Memory B cell (primary cell): Measurements from ENCODE around the gene PCGF1.
A peak's percentile ranks its signal among the peaks of the same experiment; 100 is the strongest.

Experiments
- ATAC-seq: fragments of 150-1000 bp; cut with Tn5 transposase; 2 replicates; pipeline ENCODE4 v1.10.0; 2021; ENCODE audit warnings: low read depth, mild to moderate bottlenecking, moderate library complexity
- DNase-seq, 2 donors: peaks; one replicate each; pipeline ENCODE4 v3.0.0; 2022; ENCODE audit warnings: low spot score in 2 of 2
- H3K27ac Mint-ChIP-seq: one replicate; pipeline ENCODE4 v1.8.0; 2022; ENCODE audit warnings: mild to moderate bottlenecking, moderate library complexity, mixed read lengths
- H3K27me3 Mint-ChIP-seq: one replicate; pipeline ENCODE4 v1.8.0; 2022; ENCODE audit warnings: mixed read lengths
- H3K36me3 Mint-ChIP-seq: one replicate; pipeline ENCODE4 v1.8.0; 2022; ENCODE audit warnings: mild to moderate bottlenecking, mixed read lengths
- H3K4me1 Mint-ChIP-seq: one replicate; pipeline ENCODE4 v1.8.0; 2022; ENCODE audit warnings: mixed read lengths
- H3K4me3 Mint-ChIP-seq: one replicate; pipeline ENCODE4 v1.8.0; 2022; ENCODE audit warnings: mild to moderate bottlenecking, moderate library complexity, mixed read lengths
- H3K9me3 Mint-ChIP-seq: one replicate; pipeline ENCODE4 v1.8.0; 2022; ENCODE audit warnings: mixed read lengths

Gene PCGF1

DNA sequence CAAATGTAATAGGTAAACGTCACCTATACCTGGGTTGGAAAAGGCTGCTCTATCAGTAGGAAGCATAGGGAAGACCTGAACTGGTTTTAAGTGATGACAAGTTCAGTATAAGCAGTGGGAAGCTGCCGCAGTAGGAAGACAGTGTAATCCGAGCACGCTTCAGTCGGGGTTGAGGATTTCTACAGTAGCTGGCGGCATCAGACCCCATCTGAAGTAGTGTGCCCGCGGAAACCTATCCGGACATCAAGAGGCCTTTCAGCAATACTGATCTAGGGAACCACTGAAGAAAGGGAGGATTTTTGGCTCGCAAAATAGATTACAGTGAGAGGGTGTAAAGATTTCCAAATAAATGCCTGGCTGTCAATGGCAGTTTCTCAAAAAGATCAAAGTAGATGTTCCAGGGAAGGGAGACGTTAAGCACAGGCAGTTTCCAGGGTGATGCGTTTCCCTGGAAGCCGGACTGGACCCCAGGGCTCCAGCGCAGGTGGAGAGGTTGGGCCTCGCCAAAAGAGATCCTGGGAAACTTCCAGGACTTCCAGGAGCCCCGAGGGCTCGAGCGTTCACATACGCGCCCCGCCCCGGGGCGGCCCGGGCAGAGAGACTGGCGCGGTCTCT is 40.9 kb upstream of the PCGF1 start:
- ATAC-seq = no peak
- peaks cover 26% of the 10 kb centered on the region for H3K4me1 Mint-ChIP-seq
- H3K36me3 Mint-ChIP-seq = peaks cover 2% of the 10 kb centered on the region
- no peak for DNase-seq
- H3K27ac Mint-ChIP-seq = peak overlapping the region; percentile 10
- peaks cover 15% of the 10 kb centered on the region for H3K27me3 Mint-ChIP-seq
- peak overlapping the region; percentile 78 for H3K4me3 Mint-ChIP-seq
- no peaks in the 10 kb centered on the region for H3K9me3 Mint-ChIP-seq

DNA sequence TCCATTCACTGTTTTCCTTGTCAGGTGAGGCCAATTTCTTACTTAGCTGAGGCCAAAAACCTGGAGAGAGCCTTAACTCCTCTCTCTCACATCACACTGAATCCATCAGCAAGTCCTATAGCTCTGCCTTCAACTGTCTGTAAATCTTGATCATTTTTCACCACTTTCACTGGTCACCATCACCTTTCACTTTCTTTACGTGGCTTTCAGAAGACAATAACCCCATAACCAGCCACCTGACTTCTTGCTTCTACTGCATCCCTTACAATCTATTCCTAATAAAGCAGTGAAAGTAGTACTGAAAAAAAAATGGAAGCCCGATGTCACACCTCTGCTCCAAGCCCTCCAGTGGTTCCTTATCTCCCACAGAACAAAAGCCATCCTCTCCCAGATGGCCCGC is 38.5 kb upstream of the PCGF1 start:
- Mint-ChIP-seq H3K27me3 (peaks cover 12% of the 10 kb centered on the region), H3K4me3 (no peak overlapping the region), H3K4me1 (peaks cover 10% of the 10 kb centered on the region), H3K36me3 (peaks cover 3% of the 10 kb centered on the region), H3K27ac (no peak overlapping the region), H3K9me3 (no peaks in the 10 kb centered on the region)
- no peak for DNase-seq
- ATAC-seq = no peak

DNA sequence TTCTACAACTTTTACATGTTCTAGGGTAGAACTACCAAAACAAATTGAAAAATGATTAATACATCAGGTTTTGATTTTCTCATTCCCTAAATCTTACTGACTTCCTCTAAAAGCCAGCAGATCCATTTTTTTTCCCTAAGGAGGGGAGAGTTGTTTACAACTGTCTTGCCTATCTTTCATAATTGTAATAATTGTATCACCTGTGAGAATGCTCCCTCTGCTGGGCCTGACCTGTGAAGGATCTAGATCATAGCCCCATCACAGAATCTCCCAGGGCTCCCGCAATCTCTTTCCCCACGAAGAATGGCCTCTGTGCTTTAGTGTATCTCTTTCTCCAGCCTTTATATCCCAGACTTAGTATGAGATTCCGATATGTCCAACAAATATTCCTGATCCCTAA is 37.1 kb upstream of the PCGF1 start:
- Mint-ChIP-seq H3K4me3 (no peak overlapping the region), H3K36me3 (peaks cover 3% of the 10 kb centered on the region), H3K9me3 (no peaks in the 10 kb centered on the region), H3K27ac (no peak overlapping the region), H3K27me3 (peaks cover 8% of the 10 kb centered on the region), H3K4me1 (peaks cover 12% of the 10 kb centered on the region)
- peak; percentile 32 for ATAC-seq
- DNase-seq = no peak

DNA sequence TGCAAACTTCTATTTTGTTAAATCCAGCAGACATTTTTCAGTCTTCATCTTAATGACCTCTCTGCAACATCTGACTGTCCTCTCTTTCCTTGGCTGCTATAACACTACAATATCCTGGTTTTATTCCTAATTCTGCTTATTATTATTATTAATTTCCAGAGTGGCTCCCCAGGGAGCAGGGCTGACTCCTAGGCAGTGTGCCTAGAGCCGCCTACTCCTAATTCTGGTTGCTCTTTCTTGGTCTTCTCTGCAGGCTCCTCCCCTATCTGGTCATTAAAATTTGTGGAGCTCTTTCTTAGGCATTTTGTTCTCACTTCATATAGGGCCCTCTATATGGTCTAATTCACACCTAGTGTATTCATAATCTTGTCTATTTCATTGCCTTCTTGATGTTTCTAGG is 35.5 kb upstream of the PCGF1 start:
- H3K27ac Mint-ChIP-seq = no peak overlapping the region
- peaks cover 3% of the 10 kb centered on the region for H3K27me3 Mint-ChIP-seq
- H3K4me1 Mint-ChIP-seq = peaks cover 18% of the 10 kb centered on the region
- no peak overlapping the region for H3K4me3 Mint-ChIP-seq
- H3K36me3 Mint-ChIP-seq = peaks cover 6% of the 10 kb centered on the region
- ATAC-seq = no peak
- H3K9me3 Mint-ChIP-seq = peaks cover 3% of the 10 kb centered on the region
- no peak for DNase-seq

DNA sequence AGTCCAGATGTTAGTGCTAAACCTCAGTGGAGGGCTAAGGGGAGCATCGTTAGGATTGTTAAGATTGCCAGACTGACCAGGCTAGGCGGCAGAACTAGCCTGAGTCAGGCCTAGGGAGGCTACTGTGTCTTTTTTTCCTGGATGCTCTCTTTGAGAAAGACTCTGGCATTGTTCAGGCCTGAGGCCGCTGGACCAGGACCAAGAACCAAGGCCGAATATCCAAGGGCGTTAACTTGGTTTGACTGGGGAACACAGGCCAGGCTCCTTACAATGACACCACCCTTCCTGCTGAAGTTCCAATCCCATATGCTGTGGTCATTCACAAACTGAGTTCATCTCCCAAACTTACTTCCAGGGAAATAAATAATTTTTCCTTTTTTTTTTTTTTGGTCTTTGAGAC is 32.8 kb upstream of the PCGF1 start:
- DNase-seq = no peak
- Mint-ChIP-seq H3K27me3 (no peaks in the 10 kb centered on the region), H3K4me1 (peaks cover 25% of the 10 kb centered on the region), H3K9me3 (peaks cover 3% of the 10 kb centered on the region), H3K4me3 (peak overlapping the region; percentile 44), H3K27ac (no peak overlapping the region), H3K36me3 (peaks cover 5% of the 10 kb centered on the region)
- ATAC-seq = no peak

DNA sequence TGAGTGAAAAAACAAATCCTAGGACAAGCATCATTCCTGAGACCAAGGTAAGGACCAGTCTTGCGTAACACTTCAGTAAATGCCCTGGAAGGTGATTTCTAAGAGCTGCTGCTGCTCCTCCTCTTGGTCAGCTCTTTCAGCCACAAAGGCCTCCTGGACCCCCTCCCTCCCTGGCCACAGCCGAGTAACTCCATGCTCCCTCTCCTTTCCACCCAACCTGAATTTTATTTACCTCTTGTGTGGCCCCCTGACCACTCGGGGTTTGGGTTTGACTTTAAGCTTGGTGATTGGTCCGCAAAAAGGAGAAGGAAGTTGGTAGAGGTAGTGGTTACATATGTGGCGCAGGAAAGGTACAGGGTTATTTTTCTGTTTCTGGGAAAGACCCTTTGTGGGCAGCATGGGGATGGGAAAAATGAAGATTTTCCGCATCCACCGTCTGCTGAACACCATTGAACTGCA is 31.4 kb upstream of the PCGF1 start:
- peak; percentile 96 for ATAC-seq
- DNase-seq = peak in 1 of 2 donors; percentile 29
- peaks cover 25% of the 10 kb centered on the region for H3K4me1 Mint-ChIP-seq
- H3K27me3 Mint-ChIP-seq = no peaks in the 10 kb centered on the region
- peak overlapping the region; percentile 99 for H3K27ac Mint-ChIP-seq
- peaks cover 3% of the 10 kb centered on the region for H3K9me3 Mint-ChIP-seq
- peak overlapping the region; percentile 94 for H3K4me3 Mint-ChIP-seq
- peaks cover 5% of the 10 kb centered on the region for H3K36me3 Mint-ChIP-seq

DNA sequence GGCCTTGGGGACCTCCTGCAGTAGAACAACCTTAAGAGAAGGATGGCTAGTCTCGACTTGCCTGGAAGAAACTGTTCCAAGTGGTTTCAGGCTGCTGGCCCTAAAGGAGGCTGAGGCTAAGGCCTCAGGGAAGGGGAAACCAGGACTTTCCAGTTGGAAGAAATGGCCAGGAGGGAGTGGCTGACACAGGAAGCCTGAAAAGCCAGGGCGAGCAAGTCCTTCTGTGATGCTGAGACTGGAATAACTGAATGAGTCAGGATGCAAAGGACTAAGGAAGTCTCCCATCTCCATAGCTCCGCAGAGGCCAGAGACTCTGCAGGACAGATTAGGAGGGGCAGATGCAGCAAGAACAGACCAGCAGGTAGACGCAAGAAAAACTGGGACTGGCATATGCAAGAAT is 29.6 kb upstream of the PCGF1 start:
- Mint-ChIP-seq H3K27ac (peak overlapping the region; percentile 99), H3K4me1 (peaks cover 27% of the 10 kb centered on the region), H3K27me3 (no peaks in the 10 kb centered on the region), H3K9me3 (peaks cover 3% of the 10 kb centered on the region), H3K4me3 (no peak overlapping the region), H3K36me3 (peaks cover 3% of the 10 kb centered on the region)
- DNase-seq (no peak), ATAC-seq (no peak)

DNA sequence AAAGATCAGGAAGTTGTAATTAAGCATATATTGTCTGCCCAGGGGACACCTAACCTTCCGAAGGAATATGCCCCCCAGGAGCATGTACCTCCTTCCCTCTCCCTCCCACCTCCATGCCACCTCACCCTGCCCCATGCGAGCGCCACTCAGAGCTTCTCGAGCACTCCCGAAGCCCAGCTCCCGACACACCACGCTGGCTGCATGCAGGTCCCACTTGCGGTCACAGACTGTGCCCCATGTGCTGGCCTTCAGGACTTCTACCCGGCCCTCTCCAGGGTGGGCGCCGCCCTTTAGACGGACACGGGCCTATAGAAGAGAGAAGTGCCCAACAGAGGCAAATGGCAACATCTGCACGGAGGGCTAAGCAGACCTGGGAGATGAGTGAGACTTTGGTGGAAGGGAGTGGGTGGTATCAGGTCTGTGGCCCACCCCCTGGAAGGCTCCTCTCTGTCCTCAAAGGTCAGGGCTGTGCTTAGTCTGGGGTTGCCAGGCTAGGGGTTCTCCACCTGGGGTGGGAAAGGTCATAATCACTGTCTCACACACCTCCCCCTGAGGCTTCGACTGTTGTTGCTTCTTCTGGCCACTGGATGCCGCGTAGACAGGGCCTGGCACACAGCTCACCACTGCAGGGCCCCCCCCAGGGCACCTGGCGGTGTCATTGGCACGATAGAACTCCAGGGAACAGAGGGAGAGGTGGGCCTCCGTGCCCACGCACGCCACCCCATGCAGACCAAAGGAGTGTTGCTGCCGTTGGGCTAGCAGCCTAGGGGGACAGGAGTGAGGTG is 28.9 kb upstream of the PCGF1 start:
- H3K4me3 Mint-ChIP-seq = no peak overlapping the region
- no peaks in the 10 kb centered on the region for H3K27me3 Mint-ChIP-seq
- H3K36me3 Mint-ChIP-seq = peaks cover 3% of the 10 kb centered on the region
- ATAC-seq (no peak), DNase-seq (no peak)
- peaks cover 34% of the 10 kb centered on the region for H3K4me1 Mint-ChIP-seq
- H3K27ac Mint-ChIP-seq = no peak overlapping the region
- peaks cover 3% of the 10 kb centered on the region for H3K9me3 Mint-ChIP-seq

DNA sequence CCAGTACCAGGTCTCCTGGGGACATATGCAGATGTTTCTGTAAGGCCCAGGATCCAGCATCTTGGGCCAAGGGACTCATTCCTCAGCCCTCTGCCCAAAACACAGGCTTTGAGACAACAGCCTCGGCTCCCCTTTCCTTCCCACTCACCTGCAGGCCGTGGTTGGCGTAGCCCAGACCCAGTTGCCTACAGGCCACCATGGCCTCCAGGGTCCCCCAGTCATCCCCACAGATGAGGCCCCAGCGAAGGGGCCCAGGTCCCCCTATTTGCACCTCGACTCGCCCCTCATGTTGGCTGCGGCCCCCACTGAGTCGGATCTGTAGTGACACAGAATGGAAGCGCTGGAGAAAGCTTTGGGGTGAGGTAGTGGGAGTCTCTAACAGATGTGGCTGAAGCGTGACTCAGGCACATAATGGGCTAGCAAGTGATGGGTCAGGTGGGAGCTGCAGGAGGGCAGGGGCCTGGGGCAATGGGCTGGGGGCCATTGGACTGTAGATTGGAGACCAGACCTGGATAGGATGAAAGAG is 28.0 kb upstream of the PCGF1 start:
- no peak overlapping the region for H3K27ac Mint-ChIP-seq
- peaks cover 40% of the 10 kb centered on the region for H3K4me1 Mint-ChIP-seq
- H3K9me3 Mint-ChIP-seq = peaks cover 3% of the 10 kb centered on the region
- H3K36me3 Mint-ChIP-seq = peaks cover 3% of the 10 kb centered on the region
- no peak overlapping the region for H3K4me3 Mint-ChIP-seq
- DNase-seq (no peak), ATAC-seq (no peak)
- H3K27me3 Mint-ChIP-seq = no peaks in the 10 kb centered on the region

DNA sequence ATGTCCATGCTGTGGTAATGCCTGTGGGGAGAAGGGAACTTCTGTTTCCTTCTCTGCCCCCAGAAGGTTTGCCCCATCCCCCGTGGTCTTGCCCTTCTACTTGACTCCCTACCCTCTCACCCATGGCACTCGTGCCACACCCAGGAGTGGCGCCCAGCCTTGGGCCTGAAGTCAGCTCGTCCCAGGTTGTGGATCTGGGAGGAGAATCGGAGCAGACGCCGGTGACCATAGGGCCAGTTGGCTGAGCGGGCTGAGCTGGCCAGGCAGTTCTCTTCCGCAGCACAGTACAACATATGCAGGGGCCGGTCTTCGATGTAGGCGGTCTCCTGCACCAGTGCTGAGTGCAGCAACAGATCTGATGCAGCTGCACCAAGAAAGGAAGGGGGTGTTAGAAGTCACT is 26.9 kb upstream of the PCGF1 start:
- H3K36me3 Mint-ChIP-seq = peaks cover 3% of the 10 kb centered on the region
- H3K27ac Mint-ChIP-seq = no peak overlapping the region
- H3K4me3 Mint-ChIP-seq = no peak overlapping the region
- no peak for DNase-seq
- no peak for ATAC-seq
- H3K27me3 Mint-ChIP-seq = no peaks in the 10 kb centered on the region
- peaks cover 3% of the 10 kb centered on the region for H3K9me3 Mint-ChIP-seq
- peaks cover 37% of the 10 kb centered on the region for H3K4me1 Mint-ChIP-seq

DNA sequence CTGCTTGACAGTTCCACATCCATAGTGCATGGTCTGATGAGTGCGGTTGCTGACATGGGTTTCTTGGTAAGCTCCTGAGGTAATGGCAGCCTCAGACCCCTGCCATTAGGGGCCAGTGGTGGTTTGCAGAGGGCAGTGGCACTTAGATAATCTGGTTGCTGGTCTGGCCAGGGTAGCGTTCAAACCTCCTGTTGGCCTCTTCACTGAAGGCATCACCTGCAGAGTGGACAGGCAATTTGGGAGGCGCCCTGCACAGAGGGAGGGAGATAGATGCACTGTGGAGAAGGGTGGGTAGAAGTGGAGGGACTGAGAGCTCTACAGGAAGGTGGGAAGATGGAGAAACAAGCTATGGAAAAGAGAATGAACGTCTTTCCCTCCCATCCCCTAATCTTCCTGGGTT is 26.0 kb upstream of the PCGF1 start:
- H3K27ac Mint-ChIP-seq = peak overlapping the region; percentile 61
- H3K4me1 Mint-ChIP-seq = peaks cover 34% of the 10 kb centered on the region
- ATAC-seq (no peak), DNase-seq (no peak)
- H3K4me3 Mint-ChIP-seq = no peak overlapping the region
- H3K36me3 Mint-ChIP-seq = no peaks in the 10 kb centered on the region
- H3K27me3 Mint-ChIP-seq = no peaks in the 10 kb centered on the region
- H3K9me3 Mint-ChIP-seq = no peaks in the 10 kb centered on the region

DNA sequence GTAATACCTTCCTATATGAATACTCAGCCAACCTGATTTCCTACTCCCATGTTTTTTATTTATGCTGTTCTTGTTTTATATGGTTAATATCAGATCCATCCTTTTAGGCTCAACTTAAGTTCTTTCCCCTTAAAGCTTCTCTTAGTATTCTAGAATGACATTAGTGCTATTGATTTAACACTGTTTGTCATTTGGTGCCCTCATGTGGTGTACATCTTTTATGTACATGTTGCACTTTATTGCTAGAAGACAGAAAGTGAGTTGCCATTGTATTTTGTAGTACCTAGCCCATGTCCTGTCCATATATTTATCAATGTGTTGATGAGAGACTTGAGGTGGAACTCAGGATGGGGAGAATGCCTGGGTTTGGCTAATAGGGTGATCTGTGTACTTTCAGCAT is 24.7 kb upstream of the PCGF1 start:
- no peak for ATAC-seq
- Mint-ChIP-seq H3K4me3 (peak overlapping the region; percentile 19), H3K9me3 (no peaks in the 10 kb centered on the region), H3K27ac (peak overlapping the region; percentile 94), H3K27me3 (no peaks in the 10 kb centered on the region), H3K36me3 (peaks cover 8% of the 10 kb centered on the region), H3K4me1 (peaks cover 36% of the 10 kb centered on the region)
- no peak for DNase-seq

DNA sequence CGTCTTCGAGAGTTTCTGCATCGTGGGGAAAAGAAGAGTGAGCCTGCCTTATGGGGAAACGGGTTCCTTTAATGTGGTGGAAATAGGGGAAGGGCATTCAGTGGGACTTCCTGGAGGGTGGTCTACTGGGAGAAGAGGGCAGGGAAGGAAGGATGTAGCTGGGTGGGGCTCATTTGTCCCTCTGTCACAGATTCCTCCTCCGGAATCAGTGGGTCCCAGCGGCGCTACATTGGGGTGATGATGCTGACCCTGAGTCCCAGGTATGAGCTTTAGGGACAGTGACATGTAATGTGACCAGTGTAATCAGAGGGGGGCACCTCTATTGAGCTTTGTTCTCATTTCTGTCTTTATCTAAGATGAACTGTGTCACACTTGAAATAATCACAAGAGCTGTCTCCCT is 24.2 kb upstream of the PCGF1 start:
- H3K9me3 Mint-ChIP-seq = no peaks in the 10 kb centered on the region
- H3K27me3 Mint-ChIP-seq = no peaks in the 10 kb centered on the region
- peaks cover 39% of the 10 kb centered on the region for H3K4me1 Mint-ChIP-seq
- no peak for ATAC-seq
- H3K27ac Mint-ChIP-seq = peak overlapping the region; percentile 94
- peaks cover 12% of the 10 kb centered on the region for H3K36me3 Mint-ChIP-seq
- no peak for DNase-seq
- no peak overlapping the region for H3K4me3 Mint-ChIP-seq

DNA sequence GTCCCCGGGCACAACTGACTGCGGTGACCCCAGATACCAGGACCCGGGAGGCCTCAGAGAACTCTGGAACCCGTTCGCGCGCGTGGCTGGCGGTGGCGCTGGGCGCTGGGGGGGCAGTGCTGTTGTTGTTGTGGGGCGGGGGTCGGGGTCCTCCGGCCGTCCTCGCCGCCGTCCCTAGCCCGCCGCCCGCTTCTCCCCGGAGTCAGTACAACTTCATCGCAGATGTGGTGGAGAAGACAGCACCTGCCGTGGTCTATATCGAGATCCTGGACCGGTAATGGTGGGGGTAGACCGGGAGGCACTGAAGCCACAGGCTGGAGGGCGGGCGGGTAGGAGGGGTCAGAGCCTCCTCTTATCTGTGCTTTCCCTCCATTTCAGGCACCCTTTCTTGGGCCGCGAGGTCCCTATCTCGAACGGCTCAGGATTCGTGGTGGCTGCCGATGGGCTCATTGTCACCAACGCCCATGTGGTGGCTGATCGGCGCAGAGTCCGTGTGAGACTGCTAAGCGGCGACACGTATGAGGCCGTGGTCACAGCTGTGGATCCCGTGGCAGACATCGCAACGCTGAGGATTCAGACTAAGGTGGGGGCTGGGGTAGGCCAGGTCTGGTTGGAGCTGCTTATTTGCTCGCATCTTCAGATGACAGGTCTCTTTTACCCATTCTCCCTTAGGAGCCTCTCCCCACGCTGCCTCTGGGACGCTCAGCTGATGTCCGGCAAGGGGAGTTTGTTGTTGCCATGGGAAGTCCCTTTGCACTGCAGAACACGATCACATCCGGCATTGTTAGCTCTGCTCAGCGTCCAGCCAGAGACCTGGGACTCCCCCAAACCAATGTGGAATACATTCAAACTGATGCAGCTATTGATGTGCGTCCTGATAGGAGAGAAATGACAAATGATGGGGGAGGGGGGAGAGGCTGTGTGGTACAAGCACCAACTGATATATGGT is 23.0 kb upstream of the PCGF1 start:
- H3K27me3 Mint-ChIP-seq = no peaks in the 10 kb centered on the region

More for the DNA sequence above, 23.0 kb upstream of the PCGF1 start:
- ATAC-seq = peak; percentile 19
- Mint-ChIP-seq H3K36me3 (peaks cover 19% of the 10 kb centered on the region), H3K27ac (peak overlapping the region; percentile 94), H3K9me3 (no peaks in the 10 kb centered on the region), H3K4me3 (peak overlapping the region; percentile 95), H3K4me1 (peaks cover 46% of the 10 kb centered on the region)
- peak in 1 of 2 donors; percentile 51 for DNase-seq
